ENCODE data around the gene L3MBTL4.

L3MBTL4 gene

DNA sequence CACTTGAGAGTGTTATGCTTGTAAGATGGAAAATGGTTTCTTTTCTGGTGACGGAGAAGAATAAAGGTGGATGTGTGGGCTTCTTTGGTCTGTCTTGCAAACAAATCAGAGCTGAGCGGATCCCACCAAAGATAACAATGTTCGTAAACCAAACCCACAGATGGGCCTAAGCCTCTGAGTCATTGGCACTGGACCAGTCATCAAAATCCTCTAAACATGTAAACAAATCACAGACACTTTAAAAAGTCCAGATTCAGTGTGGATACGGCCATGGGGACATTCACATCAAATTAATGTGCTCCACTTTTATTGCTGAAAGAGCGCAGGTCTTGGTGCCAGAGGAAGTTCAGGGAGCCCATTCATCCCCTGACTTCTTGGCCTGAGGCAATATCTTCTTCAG lies 458.9 kb downstream of the L3MBTL4 start:
- Histone ChIP-seq H3K9ac (ENCODE audit: low read depth, low read length) (no peak overlapping the region), H3K36me3 (ENCODE audit: insufficient read depth, low read length) (no peaks in the 10 kb centered on the region), H3K9me3 (ENCODE audit: control insufficient read depth, insufficient read depth, low read length) (no peaks in the 10 kb centered on the region), H3K4me1 (ENCODE audit: insufficient read depth, low read length) (no peaks in the 10 kb centered on the region)

DNA sequence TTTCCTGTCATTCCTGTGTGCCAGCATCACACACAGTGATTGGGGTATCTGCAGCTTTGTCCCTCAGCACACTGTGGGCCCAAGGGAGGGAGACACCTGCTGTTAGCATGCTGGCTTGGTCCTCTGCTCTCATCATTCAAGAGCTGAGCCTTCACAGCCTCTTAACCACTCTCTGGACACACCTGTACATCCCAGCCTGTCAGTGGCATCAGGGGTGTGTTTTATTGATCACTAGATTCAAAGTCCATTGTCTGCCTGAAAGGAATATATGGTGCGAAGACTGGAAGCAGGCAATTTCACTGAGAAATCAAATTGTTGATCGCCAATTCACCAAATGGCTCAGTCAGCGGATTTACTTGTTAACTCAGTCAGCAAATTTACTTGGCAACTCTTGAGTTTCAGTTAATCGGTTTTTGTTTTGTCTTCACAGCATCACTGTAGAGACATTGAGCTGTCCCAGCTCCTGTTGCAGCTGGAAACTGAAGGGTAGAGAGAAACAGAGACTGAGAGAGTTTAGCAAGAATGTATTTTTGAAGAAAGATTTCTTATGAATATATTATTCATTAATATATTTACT lies 463.1 kb downstream of the L3MBTL4 start:
- no peaks in the 10 kb centered on the region for H3K9me3 ChIP-seq (ENCODE audit: control insufficient read depth, insufficient read depth, low read length)
- no peaks in the 10 kb centered on the region for H3K4me1 ChIP-seq (ENCODE audit: insufficient read depth, low read length)
- H3K9ac ChIP-seq (ENCODE audit: low read depth, low read length): no peak overlapping the region
- H3K36me3 ChIP-seq (ENCODE audit: insufficient read depth, low read length): no peaks in the 10 kb centered on the region

DNA sequence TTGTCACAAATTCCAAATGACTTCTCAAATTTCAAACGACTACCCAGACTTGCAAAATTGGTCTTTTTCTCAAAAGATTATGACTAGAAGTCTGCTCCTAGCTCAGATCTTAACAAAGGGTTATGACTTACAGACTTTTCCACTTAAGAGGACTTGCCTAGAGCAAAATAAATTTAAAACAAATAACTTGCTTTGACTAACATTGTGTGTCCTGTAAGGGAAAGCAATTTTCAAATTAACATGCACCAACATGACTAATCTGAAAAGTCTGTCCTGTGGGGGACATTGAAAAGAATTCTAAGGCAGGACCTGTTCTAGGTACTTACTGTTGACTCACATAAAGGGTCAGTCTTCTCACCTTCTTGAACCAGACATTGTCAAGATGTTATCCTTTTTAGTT lies 465.9 kb downstream of the L3MBTL4 start:
- H3K9me3 ChIP-seq (ENCODE audit: control insufficient read depth, insufficient read depth, low read length): no peaks in the 10 kb centered on the region
- H3K9ac ChIP-seq (ENCODE audit: low read depth, low read length): no peak overlapping the region
- H3K4me1 ChIP-seq (ENCODE audit: insufficient read depth, low read length): no peaks in the 10 kb centered on the region
- H3K36me3 ChIP-seq (ENCODE audit: insufficient read depth, low read length): no peaks in the 10 kb centered on the region

GRCh38 chr18:5948237-5948636 lies 466.5 kb downstream of the L3MBTL4 start:
- Histone ChIP-seq H3K9me3 (ENCODE audit: control insufficient read depth, insufficient read depth, low read length) (no peaks in the 10 kb centered on the region), H3K9ac (ENCODE audit: low read depth, low read length) (no peak overlapping the region), H3K4me1 (ENCODE audit: insufficient read depth, low read length) (no peaks in the 10 kb centered on the region), H3K36me3 (ENCODE audit: insufficient read depth, low read length) (no peaks in the 10 kb centered on the region)

DNA sequence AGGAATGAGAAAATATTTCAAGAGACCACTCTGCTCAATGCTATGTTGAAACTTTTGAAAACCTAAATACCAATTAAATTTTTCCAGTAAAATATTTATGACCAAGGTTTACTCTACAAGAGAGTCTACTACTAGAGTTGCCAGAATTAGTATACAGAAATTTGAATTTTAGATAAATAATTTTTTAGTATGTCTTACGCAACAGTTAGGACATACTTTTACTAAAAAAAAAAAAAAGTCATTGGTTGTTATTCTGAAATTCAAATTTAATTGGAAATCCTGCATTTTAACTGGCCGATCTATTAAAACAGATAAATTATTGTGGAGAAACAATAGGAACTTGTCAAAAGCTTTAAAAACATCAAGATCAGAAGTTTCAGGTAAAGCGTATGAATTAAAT lies 470.3 kb downstream of the L3MBTL4 start:
- H3K36me3 ChIP-seq (ENCODE audit: insufficient read depth, low read length): no peaks in the 10 kb centered on the region
- no peaks in the 10 kb centered on the region for H3K9me3 ChIP-seq (ENCODE audit: control insufficient read depth, insufficient read depth, low read length)
- H3K9ac ChIP-seq (ENCODE audit: low read depth, low read length): no peak overlapping the region
- H3K4me1 ChIP-seq (ENCODE audit: insufficient read depth, low read length): peaks cover 12% of the 10 kb centered on the region

- peaks cover 12% of the 10 kb centered on the region for H3K4me1 ChIP-seq (ENCODE audit: insufficient read depth, low read length)
- no peak overlapping the region for H3K9ac ChIP-seq (ENCODE audit: low read depth, low read length)
- no peaks in the 10 kb centered on the region for H3K36me3 ChIP-seq (ENCODE audit: insufficient read depth, low read length)
- H3K9me3 ChIP-seq (ENCODE audit: control insufficient read depth, insufficient read depth, low read length): no peaks in the 10 kb centered on the region
Observed at GRCh38 chr18:5943514-5943913, 471.2 kb downstream of the L3MBTL4 start.

GRCh38 chr18:5942591-5942990 lies 472.1 kb downstream of the L3MBTL4 start:
- Histone ChIP-seq H3K9ac (ENCODE audit: low read depth, low read length) (no peak overlapping the region), H3K36me3 (ENCODE audit: insufficient read depth, low read length) (no peaks in the 10 kb centered on the region), H3K4me1 (ENCODE audit: insufficient read depth, low read length) (peaks cover 12% of the 10 kb centered on the region), H3K9me3 (ENCODE audit: control insufficient read depth, insufficient read depth, low read length) (no peaks in the 10 kb centered on the region)

DNA sequence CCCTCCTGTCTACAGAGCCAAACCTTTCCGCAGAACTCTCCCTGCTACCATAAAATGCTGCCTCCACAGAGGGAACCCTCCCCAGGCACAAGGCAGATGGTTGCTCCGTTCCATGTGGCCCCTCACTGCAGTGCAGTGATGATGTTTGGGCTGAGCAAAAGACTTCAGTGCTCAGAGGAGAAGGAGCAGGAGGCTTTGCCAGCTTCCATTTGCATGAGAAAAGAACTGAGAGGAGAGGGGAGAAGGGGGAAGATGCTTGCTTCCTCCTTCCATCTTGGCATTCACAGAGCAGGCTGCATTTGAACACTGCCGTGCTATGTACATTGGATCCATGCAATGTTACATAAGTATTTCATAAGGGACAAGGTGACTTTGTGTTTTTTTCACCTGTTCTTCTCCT lies 472.8 kb downstream of the L3MBTL4 start:
- H3K9me3 ChIP-seq (ENCODE audit: control insufficient read depth, insufficient read depth, low read length): no peaks in the 10 kb centered on the region
- H3K4me1 ChIP-seq (ENCODE audit: insufficient read depth, low read length): peaks cover 12% of the 10 kb centered on the region
- no peak overlapping the region for H3K9ac ChIP-seq (ENCODE audit: low read depth, low read length)
- no peaks in the 10 kb centered on the region for H3K36me3 ChIP-seq (ENCODE audit: insufficient read depth, low read length)

GRCh38 chr18:5939801-5940667 lies 474.7 kb downstream of the L3MBTL4 start:
- H3K36me3 ChIP-seq (ENCODE audit: insufficient read depth, low read length): no peaks in the 10 kb centered on the region
- no peak overlapping the region for H3K9ac ChIP-seq (ENCODE audit: low read depth, low read length)
- H3K9me3 ChIP-seq (ENCODE audit: control insufficient read depth, insufficient read depth, low read length): no peaks in the 10 kb centered on the region
- peaks cover 12% of the 10 kb centered on the region for H3K4me1 ChIP-seq (ENCODE audit: insufficient read depth, low read length)

DNA sequence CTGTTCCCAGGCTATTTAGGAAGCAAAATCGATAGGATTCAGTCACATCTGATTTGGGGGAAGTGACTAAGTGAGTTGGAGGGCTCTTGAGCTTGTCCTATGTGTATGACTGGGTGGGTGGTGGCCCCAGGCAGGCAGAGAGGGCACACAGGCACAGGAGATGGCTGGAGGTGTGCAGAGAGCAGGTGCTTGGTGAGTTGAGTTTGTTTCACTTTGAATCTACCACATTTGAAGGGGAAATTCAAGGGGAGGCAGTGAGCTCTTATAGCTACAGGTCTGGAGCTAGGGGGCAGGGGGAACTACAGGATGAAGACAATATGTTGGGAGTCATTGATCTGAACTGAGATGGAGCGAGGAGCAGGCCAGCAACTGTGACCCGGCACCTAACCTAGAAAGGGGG lies 476.9 kb downstream of the L3MBTL4 start:
- Histone ChIP-seq H3K4me1 (ENCODE audit: insufficient read depth, low read length) (peaks cover 12% of the 10 kb centered on the region), H3K36me3 (ENCODE audit: insufficient read depth, low read length) (no peaks in the 10 kb centered on the region), H3K9me3 (ENCODE audit: control insufficient read depth, insufficient read depth, low read length) (no peaks in the 10 kb centered on the region), H3K9ac (ENCODE audit: low read depth, low read length) (no peak overlapping the region)

- Histone ChIP-seq H3K4me1 (ENCODE audit: insufficient read depth, low read length) (peaks cover 7% of the 10 kb centered on the region), H3K9me3 (ENCODE audit: control insufficient read depth, insufficient read depth, low read length) (no peaks in the 10 kb centered on the region), H3K36me3 (ENCODE audit: insufficient read depth, low read length) (no peaks in the 10 kb centered on the region), H3K9ac (ENCODE audit: low read depth, low read length) (no peak overlapping the region)
Observed at GRCh38 chr18:5937121-5937520, 477.6 kb downstream of the L3MBTL4 start.

GRCh38 chr18:5930789-5931188 lies 483.9 kb downstream of the L3MBTL4 start:
- no peaks in the 10 kb centered on the region for H3K36me3 ChIP-seq (ENCODE audit: insufficient read depth, low read length)
- H3K9me3 ChIP-seq (ENCODE audit: control insufficient read depth, insufficient read depth, low read length): peaks cover 6% of the 10 kb centered on the region; the same call in 1 of the 2 replicates
- H3K4me1 ChIP-seq (ENCODE audit: insufficient read depth, low read length): no peaks in the 10 kb centered on the region
- H3K9ac ChIP-seq (ENCODE audit: low read depth, low read length): no peak overlapping the region

DNA sequence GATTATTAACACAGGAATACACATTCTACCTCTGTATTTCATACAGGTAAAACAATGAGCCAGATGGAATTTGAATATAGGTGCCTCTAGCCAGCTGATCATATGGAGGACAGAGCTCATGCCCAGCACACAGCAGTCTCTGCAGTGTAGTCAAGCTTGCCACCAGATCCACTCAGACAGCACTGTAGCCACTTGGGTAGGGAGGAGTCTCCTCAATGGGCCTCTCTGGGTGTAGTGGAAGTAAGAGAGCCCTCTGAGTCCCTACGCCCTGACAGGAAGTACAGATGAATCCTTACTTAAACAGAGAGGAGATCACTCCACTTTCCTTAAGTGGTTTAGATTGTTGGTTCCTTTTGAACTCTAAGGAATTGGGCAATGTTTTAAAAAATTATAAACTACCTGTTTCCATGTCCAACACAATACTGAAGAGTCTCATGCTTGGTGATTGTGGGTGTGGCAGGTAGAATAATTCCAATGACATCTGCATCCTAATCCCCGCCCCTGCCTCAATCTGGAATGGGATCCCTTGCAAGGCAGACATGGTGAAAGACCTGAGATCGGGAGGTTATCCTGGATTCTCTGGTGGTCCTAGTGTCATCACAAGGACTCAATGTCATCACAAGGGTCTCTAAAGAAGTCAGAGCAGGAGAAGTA lies 496.4 kb downstream of the L3MBTL4 start:
- Histone ChIP-seq H3K4me1 (ENCODE audit: insufficient read depth, low read length) (peaks cover 4% of the 10 kb centered on the region), H3K9me3 (ENCODE audit: control insufficient read depth, insufficient read depth, low read length) (no peaks in the 10 kb centered on the region), H3K9ac (ENCODE audit: low read depth, low read length) (no peak overlapping the region), H3K36me3 (ENCODE audit: insufficient read depth, low read length) (no peaks in the 10 kb centered on the region)

DNA sequence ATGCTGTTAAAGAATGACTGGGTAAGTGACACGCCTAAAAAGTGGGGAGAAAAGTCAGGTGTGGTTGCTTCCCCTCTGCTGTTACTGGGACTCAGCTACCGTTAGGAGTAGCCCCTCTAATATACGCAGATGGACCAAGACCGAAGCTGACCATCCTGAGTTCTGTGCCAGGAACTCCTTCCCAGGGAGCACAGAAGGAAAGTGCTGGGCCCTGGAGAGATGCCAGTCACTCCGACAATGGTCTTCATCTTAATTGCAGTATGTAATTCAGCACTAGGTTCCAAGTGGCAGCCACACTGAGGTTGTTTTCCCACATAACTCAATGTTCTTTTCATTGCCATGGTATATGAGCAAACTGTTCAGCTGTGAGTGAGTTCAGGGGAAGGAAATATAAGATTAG lies 499.8 kb downstream of the L3MBTL4 start:
- no peaks in the 10 kb centered on the region for H3K9me3 ChIP-seq (ENCODE audit: control insufficient read depth, insufficient read depth, low read length)
- no peaks in the 10 kb centered on the region for H3K4me1 ChIP-seq (ENCODE audit: insufficient read depth, low read length)
- no peak overlapping the region for H3K9ac ChIP-seq (ENCODE audit: low read depth, low read length)
- no peaks in the 10 kb centered on the region for H3K36me3 ChIP-seq (ENCODE audit: insufficient read depth, low read length)

- Histone ChIP-seq H3K9me3 (ENCODE audit: control insufficient read depth, insufficient read depth, low read length) (no peaks in the 10 kb centered on the region), H3K9ac (ENCODE audit: low read depth, low read length) (no peak overlapping the region), H3K36me3 (ENCODE audit: insufficient read depth, low read length) (no peaks in the 10 kb centered on the region), H3K4me1 (ENCODE audit: insufficient read depth, low read length) (0 out of 2 replicates have a peak, but pooled peaks cover 3% of the 10 kb centered on the region)
Observed at GRCh38 chr18:5914016-5914415, 500.7 kb downstream of the L3MBTL4 start.
